Activated effector memory CD4-positive, alpha-beta T cell treated with Interleukin-2 at 50 U/mL for 16 hours (primary cell): ENCODE data around the gene OGT.
"Not testable (repeated sequence)": the region's sequence is repeated elsewhere in the genome, so short reads cannot be mapped to it uniquely, and the experiment has no call there.

ENCODE experiments used
- DNase-seq: peaks from one replicate; pipeline ENCODE4 v3.0.0-alpha.2; 2020

Gene OGT

DNA sequence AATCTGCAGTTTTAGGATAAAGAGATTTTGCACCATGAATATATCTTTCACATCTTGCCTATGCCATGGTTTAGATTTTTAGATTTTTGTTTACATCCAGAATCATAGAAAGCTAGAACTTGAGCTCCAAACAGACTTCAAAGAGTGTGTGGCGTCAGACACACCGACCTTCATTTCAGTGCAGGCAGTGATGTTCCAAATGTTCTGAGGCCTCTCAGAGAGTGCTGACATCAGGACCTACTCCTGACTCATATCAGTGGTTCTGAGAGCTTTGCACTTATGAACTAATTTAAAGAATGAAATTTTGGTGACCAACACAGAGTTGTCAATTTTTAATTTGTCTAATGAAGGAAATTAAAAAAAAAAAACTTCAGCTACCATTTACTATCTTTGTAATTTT lies 67.1 kb downstream of the OGT start:
- DNase-seq = no peak

DNA sequence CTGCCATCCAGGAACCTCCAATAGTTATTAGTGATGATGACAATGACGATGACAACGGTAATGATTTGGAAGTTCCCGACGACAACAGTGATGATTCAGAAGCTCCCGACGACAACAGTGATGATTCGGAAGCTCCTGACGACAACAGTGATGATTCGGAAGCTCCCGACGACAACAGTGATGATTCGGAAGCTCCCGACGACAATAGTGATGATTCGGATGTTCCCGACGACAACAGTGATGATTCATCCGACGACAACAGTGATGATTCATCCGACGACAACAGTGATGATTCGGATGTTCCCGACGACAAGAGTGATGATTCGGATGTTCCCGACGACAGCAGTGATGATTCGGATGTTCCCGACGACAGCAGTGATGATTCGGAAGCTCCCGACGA lies 70.7 kb downstream of the OGT start:
- no peak for DNase-seq

DNA sequence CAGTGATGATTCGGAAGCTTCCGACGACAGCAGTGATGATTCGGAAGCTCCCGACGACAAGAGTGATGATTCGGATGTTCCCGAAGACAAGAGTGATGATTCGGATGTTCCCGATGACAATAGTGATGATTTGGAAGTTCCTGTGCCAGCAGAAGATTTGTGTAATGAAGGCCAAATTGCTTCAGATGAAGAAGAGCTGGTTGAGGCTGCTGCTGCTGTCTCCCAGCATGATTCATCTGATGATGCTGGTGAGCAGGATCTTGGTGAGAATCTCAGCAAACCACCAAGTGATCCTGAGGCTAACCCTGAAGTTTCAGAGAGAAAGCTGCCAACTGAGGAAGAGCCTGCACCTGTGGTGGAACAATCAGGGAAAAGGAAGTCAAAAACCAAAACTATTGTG lies 71.2 kb downstream of the OGT start:
- DNase-seq = no peak

DNA sequence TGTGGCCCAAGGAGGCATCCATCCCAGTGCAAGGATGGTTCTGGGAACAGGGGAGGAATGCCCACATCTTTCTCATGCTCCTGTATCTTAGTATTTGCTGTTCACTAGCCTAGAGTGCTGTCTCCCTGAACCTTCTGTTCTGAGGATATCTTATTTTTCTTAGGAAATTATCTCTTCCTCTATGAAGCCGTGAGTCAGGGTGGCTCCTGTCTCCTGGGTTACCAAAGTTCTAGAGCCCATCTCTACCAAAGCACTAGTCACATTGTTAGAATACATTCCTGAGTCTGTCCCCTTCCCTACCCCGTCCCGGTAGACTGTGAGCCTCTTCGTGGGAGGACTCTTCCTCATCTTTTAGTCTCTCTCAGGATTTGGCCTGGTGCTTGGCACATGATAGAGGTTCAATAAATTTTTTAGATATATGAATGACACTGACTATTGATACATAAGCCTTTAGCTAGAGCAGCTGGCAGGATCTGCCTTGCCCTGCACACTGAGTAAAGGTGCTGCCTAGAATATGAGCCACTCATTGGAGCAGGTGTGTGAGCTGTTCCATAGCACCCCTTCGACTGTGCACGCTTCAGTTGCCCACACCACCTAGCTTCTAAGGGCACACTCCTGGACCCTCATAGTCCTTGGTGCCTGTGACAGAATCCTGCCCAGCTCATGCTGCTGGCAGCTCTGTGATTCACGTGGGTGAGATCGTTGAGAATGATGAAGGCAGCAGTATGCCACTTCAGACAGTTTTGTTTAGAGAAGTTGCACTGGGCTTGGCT lies 72.1 kb downstream of the OGT start:
- no peak for DNase-seq

DNA sequence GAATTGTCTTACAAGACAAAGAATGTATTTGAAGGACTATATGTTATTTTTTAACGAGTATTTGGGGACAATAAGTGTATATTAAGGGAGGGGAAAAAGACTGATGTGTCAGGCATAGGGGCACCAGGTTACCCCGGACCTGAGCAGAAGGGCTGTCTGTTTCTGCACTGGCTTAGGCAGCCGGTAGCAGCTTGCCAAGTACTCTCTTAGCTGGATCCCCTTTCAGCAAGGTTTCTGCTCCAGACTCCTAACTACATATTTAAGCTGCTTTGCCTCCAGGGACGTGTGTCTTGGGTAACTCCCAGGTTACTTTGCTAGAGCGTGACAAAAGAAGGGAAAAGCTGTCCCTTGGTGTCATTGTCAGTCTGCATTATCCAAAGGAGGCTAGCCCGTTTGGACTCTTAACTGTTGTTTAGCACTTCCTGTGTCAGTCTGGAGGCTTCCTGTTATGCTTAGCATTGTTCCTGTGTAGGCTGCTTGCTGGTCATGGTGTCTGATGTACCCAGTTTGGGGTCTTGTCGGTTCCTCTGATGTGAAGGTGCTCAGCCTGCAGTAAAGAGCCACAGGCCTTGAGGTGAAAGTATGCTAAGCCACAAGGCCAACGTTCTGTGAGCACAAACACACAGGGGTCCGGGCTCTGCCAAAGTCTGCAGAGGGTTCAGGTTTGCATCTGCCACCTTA lies 73.8 kb downstream of the OGT start:
- DNase-seq = no peak

DNA sequence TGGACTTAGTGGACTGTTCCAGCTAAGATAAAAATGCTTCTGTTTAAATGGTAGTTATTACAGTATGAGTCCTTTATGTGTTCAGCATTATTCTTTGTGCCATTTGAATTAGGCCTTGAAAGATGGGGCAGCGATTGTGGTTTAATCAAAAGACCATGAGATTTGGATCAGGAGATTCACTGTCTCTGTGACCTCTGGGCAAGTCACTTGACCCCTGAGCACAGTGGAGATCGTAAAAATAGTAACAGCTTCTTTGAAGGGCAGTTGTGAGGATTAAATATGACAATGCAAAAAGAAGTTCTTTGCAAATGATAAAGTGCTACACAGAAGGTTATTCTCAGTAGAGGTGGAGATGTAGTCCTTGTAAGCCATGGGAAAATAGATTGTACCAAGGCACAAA lies 74.6 kb downstream of the OGT start:
- no peak for DNase-seq

DNA sequence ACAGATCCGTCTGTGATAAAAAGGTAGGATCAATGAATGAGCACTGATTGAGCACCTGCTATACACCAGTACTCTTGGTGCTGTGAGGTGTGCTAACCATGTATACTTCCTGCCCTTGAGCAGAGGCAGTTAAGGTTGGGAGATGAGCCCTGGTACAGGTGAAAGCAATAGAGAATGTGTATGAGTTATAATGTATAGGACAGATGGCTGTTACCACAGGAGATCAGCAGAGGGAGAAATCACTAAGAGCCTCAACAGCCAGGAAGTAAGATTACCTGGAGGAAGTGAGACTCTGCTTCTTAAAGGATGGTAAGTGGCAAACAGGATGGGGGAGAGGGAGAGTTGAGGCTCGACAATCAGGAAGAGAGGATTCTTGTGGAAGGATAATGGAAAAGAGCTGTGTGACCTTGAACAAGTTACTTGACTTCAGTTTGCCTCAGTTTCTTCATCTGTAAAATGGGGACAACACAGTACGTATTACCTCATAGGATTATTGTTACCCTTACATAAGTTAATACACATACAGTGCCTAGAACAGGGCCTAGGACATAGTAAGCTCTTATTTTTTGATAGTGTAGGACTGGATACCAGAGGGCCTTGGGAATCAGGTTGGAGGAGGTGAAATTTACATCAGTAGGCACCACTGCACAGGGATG lies 76.3 kb downstream of the OGT start:
- DNase-seq = no peak

DNA sequence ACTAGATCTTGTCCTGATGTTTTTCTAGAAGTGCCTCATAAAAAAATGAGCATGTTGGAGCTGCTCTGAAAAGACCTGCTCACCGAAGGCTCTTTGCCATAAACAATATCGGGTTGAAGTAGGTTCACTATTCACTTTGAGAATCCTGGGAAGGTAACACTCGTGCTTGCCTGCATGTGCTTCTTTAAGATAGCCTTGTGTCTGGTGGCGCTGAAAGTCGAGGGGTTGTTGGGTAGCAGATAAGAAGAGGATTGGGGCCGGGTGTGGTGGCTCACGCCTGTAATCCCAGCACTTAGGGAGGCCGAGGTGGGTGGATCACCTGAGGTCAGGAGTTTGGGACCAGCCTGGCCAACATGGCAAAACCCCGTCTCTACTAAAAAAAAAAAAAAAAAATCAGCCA lies 78.8 kb downstream of the OGT start:
- not testable (repeated sequence) for DNase-seq

DNA sequence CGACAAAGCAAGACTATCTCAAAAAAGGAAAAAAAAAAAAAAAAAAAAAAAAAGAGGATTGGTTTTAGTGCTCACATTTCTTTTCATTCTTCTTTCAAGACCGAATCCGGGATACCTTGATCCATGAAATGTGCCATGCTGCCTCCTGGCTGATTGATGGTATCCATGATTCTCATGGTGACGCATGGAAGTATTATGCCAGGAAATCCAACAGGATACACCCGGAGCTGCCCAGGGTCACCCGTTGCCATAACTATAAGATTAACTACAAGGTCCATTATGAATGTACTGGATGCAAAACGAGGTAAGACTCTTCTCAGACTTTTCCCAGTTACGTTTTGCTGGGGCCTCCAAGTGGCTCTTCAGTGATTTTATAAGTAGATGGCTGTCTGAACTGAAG lies 79.4 kb downstream of the OGT start:
- DNase-seq = no peak

DNA sequence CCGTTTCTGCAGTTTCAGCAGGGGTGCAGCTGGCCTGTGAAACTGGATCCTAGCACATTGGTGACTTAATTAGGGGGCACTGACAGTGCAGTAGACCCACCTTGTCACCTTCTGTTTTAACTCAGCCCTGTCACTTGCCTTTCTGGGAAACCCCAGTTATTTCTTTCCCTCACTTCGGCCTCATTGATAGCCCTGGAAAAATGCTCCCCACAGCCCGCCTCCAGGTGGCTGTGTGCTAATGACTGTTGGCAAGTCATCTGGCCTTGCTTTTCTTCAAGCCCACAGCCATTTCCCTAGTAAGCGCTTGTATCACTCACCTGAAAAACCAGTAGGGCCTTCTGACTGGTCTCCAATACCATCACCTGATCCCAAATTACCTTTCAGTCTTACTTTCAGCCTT lies 82.2 kb downstream of the OGT start:
- no peak for DNase-seq

DNA sequence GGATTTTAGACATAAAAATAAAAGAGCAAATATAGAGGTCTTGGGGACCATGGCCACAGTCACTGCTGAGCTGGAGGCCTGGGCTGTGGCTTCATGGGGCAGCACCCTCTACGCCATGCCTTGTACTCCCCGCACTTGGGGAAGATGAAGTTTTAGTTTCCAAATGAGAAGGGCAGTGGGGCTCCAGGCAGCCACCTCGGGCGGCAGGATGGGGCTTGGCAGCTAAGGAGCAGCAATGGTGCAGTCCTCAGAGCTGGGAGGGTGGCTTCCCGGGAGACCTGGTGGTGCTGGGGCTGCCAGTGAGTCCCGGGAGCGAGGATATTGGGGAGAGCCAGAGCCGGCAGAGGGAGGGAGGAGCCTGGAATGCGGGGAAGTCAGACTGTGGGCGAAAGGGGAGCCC lies 83.0 kb downstream of the OGT start:
- no peak for DNase-seq

DNA sequence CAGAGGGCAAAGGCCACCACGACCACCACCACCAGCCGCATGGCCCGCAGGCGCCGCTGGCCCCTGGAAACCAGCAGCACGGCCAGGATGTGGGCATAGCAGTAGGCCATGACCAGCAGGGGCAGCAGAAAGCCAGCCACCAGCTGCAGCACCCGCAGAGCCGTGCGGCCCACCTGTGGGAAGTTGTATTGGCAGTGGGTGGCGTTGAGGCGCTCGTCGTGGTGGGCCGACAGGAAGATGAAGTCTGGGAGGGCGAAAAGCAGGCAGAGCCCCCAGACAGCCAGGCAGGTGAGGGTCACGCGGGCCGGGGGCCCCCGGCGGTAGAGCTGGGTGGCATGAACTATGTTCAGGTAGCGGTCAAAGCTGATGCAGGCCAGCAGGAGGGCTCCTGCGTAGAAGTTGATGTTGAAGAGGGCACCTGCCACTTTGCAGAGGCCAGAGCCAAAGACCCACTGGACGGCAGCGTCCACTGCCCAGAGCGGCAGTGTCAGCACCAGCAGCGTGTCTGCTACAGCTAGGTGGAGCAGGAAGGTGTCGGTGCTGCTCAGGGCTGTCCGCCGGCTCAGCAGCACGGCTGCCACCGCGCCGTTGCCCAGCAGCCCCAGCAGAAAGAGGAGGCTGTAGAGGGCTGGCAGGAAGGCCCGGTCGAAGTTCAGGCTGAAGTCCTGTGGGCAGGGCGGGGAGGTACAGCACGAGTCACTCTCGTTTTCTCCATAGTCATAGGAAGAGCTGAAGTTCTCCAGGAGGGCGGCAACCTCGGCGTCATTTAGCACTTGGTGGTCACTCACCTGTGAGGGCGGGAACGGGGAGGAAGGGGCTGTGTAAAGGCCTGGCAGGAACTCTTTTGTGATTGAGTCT lies 84.0 kb downstream of the OGT start:
- DNase-seq = no peak

DNA sequence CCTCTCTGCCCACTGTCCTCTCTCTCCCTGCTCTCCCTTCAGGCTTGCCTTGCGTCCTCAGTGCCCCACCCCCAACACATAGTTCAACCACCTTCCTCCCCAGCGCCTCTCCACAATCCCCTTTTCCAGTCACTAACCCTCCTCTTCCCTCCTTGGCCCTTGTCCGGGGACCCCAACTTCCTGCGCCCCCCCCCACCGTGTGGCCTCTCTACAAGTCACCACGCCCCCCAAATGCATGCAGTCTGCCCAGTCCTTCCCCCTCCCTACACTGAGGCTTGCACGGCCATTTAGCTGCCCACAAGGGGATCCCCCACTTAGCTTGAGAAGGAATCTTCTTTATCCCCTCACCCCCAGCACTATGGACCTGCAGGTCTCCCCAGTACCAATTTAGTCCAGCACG lies 84.8 kb downstream of the OGT start:
- no peak for DNase-seq

DNA sequence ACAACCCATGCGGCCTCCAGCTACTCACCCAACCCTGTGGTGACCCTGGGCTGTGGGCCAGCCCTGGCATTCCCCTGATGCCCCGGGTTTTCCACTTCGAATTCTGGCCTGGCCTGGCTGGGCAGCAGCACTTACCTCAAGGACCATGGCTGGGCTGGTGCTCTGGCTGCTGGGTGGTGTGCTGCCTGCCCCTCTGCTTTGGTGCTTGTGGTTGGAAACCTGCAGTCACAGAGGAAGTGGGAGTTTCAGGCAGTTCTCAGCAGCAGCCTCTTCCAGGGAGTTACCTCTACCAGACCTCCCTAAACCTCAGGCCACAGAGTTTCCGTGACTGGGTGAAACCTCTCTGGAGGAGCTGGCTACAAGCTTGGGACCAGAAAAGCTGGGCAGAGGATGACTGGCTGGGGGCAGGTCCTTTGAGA lies 85.4 kb downstream of the OGT start, which contains the start of gene CXCR3:
Gene CXCR3 (minus strand): TSS at position 209 of the 419 bp plus-strand sequence. CDS start 62 bp downstream, at position 147.
- DNase-seq = peak; percentile 47

DNA sequence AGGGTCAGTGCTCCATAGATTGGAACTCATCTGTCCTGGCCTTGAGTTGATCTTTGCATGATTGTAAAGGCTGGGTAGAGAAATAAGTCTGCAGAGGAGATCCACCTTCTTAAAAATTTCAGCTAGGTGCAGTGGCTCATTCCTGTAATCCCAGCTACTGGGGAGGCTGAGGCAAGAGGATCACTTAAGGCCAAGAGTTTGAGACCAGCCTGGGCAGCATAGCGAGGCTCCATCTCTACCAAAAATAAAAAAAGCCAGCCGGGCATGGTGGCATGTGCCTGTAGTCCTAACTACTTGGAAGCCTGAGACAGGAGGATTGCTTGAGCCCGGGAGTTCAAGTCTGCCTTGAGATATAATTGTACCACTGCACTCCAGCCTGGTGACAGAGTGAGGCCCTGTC lies 85.9 kb downstream of the OGT start:
- no peak for DNase-seq

DNA sequence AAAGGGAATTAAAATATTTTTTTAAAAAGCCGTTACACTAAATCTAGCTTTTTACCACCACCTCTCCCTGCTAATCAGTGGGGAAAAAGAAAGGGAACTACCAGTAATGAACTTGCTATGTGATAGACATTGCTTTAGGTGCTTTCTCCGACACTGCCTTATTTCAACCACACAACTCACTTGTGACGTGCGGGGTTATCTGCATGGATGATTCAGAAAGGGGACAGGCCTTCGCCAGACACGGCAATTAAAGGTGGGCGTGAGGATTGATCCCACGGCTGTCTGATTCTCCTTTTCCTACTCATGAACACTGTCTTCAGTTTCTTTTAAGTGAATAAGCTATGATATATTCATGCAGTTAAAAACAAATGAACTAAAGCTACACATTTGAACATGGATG lies 86.3 kb downstream of the OGT start:
- no peak for DNase-seq

DNA sequence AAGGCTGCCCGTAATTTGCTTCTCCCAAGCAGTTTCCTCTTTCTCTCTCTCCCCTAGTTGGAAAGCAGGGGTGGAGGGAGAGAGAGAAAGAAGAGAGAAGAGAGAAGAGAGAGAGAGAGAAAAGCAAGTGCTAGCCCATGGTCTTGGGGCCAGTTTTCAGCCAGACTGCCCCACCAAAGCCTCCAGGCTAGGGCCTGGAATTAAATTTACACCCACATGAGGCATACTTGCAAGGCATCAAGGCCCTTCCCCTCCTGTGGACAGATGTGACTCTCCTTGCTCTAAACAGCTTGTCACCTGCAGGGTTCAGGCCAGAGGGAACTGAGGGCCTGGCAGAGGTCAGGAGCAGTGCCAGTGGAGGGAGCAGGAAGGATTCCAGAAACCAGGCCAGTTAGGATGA lies 87.1 kb downstream of the OGT start:
- DNase-seq = no peak

DNA sequence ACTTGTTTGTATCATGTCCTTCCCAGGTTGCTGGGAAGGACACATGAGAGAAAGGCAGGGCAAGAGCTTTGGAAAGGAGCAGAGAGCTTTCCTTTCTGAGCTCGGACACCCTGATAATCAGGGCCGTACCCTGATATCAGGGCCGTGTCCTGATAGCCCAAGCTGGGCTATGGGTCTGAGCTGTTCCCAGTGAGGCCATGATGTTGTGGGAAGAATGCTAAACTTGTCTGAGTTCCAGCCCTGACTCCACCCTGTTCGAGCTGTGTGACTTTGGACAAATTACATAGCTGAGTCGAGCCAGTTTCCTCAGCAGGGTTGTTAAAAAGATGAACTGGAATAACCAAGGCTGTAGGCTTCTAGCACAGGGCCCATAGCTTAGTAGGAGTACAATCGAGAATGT lies 88.7 kb downstream of the OGT start:
- no peak for DNase-seq

DNA sequence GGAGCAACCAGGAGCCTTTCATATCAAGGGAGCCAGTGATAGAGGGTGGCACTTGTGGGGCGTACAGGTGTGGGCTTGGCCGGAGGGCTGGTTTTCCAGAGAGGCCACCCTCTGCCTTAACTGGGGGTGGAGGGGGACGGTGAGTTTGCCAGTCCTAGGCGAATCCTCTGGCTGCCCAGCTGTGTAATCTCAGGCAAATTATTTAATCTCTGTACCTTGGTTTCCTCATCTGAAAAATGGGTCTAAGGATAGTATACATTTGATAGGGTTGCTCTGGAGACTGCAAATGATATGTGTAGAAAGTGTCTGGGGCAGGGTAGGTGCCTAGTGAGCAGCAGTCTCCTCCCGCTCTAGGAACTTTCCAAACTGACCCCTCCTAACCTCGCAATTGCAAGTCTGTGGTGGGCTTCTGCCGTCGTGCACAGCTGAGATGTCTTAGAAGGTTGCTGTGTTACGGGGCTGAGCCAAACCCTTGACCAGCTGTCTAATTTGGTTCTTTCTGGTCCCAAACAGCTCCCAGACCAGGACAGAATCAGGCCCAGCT lies 89.2 kb downstream of the OGT start:
- no peak for DNase-seq

DNA sequence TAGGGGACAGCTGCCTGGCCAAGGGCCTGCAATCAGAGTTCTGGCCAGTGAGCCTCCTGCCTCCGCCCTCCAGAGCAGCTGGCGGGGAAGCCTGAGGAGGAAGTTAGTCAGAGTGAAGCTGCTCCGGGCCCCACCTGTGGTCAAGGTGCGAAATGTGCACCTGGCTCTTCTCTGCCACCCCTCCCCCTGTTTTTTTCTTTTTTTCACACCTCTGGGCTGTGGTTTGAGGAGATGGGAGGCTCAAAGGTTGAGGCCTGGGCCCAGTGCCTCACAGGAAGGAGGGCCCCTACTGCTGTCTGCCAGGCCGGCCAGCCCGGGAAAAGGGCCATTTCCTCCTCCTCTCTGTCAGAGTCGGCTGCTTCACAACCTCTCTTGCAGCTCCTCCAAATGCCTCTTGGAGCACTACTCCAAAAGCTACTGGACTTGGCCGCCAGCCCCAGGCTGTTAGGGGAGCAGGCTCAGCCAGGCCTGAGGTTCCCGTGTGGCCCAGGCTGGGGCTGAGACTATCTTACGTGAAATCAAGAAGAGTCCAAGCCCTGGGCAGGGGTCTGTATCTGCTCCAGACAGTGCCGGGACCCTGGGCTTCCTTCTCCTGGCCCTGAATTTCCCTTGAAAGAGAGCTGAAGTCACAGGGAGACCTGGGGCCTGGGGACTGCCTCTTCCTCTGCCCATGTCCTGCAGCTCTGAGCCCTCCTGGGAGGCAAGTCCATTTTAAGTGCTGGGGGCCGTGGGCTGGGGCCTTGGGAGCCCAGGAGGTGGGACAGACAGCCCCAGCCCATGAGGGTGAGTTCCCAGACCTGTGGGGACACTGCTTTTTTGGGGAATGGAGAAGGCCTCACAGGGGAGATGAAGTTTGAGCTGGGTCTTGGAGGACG lies 89.9 kb downstream of the OGT start:
- DNase-seq = peak; percentile 66

DNA sequence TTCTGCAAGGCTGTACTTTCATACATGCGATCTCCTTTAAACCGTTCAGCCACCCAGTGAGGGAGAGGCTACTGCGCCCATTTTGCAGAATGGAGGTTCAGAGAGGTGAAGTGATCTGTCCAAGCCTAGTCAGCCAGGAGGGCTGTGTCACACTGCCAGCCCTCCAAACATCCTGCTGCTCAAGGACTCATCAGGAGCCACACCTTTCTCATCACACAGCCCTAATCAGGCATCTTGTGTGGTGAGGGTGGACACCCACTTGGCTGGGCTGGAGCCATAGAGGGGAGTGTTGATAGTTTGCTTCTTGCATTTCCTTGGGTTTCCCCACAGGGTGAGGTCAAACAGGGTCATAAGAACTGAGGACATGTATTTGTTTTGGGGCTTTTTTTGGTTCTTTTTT lies 90.8 kb downstream of the OGT start:
- no peak for DNase-seq

DNA sequence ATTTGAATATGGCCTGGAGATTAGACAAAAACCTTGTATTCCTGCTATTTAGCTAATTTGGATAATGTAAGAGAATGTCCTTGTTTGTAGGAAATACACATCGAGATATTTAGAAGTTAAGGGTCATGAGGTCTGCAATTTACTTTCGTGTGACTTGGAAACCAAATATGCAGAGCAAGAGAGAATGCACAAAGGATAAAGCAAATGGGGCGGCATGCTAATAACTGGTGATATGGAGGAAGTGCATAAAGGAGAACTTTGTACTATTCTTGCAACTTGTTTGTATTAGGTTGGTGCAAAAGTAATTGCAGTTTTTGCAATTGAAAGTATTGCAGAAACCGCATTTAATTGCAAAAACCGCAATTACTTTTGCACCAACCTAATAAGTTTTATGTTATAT lies 92.6 kb downstream of the OGT start:
- no peak for DNase-seq
